ENCODE data around the gene SNN.

Gene SNN

DNA sequence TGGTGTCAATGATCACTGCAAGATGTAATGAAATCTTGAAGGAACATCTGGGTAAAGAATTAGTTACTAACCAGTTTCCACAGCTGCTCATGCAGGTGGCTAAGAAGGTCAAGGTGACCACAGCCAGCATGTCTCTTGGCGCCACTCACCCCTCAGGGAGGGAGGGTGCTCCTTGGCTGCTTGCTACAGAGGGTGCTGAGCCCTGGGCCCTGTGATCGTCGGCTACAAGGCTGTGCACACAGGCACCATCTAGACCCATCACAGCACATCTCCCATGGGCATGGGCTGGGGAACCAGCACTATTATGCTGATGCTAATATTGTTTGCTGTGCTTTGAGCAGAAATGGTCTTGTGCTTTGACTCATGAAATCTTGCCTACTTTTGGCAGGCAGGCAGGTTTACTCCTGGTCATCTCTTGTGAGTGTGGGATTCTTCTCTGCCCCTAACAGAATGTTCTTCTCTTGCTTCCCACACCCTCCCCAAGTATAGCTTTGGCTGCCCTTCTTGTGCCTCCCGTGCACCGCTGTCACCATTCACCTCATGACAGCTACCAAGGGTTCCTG lies 38.0 kb downstream of the SNN start:
- no peak for DNase-seq

DNA sequence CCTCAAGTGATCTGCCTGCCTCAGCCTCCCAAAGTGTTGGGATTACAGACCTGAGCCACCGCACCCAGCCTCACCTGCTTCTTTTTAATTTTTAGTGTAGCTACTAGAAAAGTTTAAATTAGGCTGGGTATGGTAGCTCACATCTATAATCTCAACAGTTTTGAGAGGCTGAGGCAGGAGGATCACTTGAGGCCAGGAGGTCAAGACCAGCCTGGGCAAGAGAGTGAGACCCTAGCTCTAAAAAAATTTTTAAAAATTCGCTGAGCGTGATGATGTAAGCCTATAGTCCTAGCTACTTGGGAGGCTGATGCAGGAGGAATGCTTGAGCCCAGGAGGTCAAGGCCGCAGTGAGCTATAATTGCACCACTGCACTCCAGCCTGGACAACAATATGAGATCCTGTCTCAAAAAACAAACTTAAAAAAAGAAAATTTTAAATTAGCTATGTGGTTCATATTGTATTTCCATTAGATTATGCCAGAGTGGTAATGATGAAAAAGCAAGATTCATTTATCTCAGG lies 39.5 kb downstream of the SNN start:
- no peak for DNase-seq

DNA sequence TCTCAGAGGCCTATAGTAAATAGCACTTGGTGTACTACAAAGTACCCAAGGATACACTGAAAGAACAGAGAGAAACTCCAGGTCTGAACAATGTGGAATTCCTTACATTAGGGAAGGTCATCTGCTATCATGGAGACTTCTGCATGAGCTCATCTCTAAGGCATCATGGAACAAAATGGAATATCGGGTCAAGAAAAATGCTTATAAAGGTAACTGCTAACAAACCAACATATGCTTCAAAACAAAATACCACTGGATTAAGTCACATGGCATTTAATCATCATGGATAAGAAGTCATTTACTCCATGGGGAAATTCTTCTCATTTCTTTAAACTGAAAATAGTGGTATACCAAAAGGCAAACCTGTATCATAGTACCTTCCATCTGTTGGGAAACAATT lies 40.2 kb downstream of the SNN start:
- DNase-seq = no peak

DNA sequence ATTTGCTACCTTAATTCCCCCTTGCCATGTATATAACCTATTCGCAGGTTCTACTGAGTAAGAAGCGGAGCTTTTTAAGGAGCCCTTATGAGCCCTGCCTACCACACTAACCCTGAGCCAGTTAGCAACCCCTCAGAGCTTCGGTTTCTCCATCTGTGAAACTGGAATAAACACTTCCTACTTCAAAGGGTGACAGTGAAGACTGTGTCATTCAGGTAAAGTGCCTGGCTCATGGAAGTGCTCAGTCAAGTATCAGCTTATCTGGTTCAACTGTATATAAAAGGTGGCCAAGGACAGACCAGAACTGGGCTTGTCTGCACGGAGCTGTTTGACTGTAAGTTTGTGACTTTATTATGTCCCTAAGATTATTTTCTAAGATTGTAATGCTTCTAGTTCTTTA lies 43.4 kb downstream of the SNN start:
- DNase-seq = no peak

DNA sequence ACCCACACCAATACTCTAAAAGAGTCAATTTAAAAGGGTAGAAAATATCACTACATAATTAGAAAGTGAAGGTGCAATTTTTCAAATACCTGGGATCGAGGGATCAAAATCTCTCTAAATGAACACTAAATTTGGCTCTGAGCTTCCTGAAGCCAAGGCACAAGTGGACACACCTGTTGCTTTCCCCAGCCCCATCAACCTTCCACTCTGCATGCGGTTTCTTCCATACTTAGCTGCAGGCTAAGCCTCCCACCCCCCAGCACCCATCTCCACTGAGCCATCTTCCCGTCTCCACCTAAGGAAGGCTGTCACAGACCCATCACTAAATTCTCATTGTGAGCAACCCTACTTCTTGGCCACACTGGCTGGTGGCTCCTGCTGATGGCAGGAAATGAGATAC lies 43.9 kb downstream of the SNN start:
- DNase-seq = no peak

DNA sequence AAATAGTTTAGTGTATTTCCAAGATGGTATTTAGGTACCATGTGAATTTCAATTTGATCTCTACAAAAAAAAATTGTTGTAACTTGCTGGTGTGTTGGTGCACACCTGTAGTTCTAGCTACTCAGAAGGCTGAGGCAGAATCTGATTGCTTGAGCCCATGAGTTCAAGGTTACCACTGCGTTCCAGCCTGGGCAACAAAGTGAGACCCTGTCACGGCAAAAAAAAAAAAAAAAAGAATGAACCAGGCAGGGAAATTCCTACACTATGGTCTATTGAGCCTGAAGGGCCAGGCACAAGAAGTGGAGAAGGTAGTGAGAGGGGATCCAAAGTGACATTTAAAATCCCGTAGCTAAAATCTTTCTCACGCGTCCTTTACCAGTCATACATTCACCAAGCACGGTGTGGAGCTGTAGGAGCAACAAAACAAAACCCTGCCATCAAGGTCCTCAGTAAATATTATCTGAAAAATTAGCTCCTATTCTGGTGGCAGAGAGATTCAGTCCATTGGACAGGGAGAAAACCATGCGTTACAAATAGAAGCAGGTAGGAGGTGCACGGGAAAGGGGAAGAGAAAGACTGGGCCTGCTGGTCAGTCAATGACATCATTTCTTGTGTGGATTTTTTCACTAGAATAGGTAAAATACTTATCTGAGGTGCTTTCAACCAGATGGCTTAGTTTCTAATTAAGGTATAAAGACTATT lies 47.1 kb downstream of the SNN start:
- no peak for DNase-seq

DNA sequence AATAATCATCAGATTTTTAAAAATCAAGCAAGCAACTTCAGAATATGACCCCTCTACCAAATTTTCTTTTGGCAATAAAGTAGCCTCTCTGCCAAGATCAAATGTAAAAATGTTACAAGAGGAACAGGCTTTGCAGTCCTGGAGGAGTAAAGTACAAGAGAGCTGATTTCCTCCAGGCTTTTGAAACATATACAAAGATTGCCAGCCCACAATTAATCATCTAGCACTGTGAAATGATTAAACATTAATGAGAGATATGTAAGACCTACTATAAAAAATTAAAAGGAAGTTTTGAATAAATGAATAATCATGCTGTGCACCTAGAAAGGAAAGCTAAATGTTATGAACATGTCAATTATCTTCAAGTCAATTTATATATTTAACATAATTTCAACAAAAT lies 48.1 kb downstream of the SNN start:
- no peak for DNase-seq

DNA sequence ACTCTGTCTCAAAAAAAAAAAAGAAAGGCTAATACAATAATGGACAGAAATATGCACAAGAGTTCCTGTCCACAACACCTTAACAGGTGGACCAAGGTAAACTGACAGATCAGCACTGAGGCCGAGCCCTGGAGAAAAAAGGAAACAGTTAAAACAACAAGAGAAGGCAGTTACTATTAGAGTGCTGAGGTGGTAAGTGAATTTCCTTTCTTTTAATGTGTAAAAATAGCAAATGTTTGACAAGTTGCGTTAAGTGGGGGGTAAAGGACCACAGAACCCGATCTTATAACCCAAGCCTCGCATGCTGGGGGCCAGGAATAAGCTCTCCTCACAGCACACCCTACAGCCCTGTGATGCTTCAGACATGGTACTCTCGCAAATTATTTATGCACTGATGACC lies 49.6 kb downstream of the SNN start:
- DNase-seq = no peak

DNA sequence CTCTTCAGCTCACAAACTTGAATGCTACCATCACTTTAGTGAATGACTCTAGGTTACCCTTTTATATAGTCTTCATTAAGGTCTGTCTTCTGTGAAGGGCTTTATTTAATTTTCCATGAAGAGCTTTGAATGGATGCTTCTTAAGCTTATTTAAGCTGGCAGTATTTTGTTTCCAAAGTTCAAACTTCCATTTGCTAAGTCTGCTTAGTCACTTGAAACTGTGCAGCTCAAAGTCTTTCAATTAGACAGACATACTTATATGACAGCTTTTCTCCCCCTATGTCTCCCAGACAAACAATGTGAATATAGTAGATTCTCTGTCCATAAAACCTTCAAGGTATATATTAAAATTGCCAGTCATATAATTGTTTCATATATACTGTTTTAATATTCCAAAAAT lies 50.9 kb downstream of the SNN start:
- DNase-seq = no peak

DNA sequence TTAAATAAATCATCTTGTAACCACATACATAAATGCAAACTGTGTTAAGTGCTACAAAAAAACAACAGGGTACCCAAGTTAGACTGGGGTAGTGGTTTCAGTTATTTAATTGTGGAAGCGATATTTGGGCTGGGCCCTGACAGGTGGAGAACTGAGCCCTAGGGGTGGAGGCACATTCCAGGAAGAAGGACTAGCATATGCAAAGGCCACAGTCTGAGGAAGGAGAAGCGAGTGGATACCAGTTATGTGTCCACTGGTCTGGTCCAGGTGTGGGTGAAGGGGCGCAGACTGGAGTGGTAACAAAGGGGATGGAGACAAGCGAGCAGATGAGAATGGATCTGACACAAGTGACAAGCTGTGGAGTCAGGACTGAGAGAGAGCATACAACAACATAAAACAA lies 51.5 kb downstream of the SNN start:
- DNase-seq = no peak

DNA sequence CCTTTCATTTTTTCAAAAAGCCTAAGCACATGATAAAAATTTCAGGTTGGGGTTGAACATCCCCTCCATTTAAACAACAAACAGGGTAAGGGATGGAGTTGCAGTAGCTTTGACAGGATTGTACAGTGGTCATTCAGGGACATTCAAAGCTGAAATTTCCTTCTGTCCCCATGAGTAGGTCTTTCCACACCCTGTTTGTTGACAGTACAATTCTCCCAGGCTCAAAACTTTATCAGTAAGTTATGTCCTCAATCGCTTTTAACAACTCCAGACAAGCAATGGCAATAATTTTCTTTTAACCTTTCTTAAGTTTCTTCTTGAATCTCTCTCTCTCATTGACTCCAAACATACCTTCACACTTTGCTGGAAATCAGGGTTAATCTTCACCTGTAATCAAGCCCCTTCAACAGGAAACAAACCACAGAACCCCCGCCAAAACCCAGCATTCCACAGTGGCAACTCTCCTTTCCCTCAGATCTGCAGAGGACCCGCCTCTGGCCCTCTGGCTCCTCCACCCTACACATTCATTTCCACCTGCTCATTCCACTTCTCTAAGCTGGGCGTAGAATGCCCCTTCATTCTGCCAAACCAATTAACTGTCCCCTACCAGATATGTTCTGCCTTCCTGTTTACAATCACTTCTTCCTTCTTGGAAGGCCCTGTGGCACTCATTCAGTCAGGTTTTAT lies 53.7 kb downstream of the SNN start:
- no peak for DNase-seq

DNA sequence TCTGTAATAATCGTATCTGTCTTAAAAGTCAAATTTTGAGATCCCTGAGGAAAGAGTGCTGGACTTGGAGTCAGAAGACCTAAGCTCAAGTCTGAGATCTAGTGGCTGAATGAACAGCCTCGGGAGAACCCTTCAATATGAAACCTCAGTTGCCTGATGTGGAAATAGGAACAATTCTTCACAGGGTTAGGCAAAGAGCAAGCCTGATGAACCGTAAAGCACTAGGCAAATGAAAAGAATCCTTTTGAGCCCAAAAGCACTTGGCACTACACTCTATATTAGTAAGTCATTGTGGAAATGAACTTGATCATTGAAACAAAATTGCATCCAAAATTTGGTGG lies 54.2 kb downstream of the SNN start:
- DNase-seq = no peak

DNA sequence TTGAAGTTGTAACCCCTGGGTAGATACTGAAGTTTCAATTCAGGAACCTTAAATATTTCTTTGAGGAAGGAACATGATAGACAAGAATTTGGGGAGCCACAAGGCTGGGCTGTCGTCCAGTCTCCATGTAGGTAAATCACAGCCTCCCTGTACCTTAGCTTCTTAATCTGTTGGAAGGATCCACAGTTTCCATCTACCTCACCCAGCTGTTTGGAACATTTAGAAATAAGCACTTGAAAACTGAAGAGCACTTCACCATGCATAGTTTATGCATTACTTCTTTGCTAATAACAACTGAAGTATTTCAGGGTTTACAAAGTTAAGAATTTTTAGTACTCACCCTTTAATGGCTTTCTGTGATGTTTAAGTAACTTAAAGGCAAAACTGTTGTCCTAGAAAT lies 57.2 kb downstream of the SNN start:
- DNase-seq = no peak

DNA sequence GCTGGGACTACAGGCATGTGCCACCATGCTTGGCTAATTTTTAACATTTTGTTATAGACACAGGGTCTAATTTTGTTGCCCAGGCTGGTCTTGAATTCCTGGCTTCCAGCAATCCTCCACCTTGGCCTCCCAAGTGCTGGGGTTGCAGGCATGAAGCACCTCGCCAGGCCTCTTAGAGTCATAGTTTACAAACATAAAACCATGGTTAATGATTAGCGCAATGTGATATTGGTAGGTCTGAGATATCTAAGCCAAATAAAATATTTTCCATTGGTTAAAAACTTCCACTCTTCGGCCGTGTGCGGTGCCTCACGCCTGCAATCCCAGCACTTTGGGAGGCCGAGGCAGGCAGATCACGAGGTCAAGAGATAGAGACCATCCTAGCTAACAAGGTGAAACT lies 57.8 kb downstream of the SNN start:
- DNase-seq = no peak

DNA sequence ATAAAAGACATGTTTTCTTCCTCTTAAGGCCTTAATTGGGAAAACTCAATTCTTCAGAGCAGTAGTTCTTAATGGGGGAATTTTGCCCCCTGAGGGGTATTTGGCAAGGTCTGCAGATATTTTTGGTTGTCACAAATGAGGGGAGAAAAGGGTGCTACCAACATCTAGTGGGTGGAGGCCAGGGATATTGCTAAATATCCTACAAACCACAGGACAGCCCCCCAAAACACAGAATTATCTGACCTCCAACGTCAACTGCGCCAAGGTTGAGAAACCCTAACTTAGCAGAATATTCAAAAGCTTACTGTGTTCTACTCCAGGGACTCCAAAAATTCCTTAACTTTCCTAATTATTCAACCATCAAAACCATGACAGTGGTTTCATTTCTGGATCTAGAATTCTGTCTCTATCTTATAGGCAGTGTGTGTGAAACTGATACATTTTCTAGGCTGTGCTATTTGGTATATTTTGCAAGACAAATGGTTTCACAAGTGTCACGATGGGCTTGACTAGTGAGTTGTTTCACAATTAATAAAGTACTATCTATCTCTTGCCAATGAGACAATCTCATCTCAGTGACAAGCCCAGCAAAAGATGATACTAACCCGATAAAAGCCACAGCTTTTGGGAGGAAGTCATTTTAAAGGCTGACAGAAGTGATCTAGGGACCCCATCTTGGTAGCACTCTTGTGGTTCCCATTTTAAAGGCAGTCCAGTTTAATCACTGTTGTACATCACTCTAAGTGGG lies 59.7 kb downstream of the SNN start:
- DNase-seq = no peak

Measured in NCI-H146 (cell line).